ENCODE measurements around the gene NPAS2.

GRCh38 chr2:100936070-100936741 lies 116.3 kb downstream of the NPAS2 start:
- TF ChIP-seq CTCF (optimal IDR thresholded peaks at IDR 0.05 in 1 of 3, IDR thresholded peaks at IDR 0.05 in 1 of 3, conservative IDR thresholded peaks at IDR 0.05 in 1 of 3; ENCODE audit: extremely low read depth in 1 of 3, insufficient read depth in 2 of 3, low read length in 3 of 3), result no peak
- no peak for TF ChIP-seq EZH2 (IDR thresholded peaks at IDR 0.05; ENCODE audit: low read length)

Data from keratinocyte (primary cell).